HG03139 (cell line): ENCODE results near the gene NAALADL2.

Experiments
- ATAC-seq: cut with Tn5 transposase; IDR thresholded peaks from one replicate; pipeline ENCODE4 v1.9.1; 2021; ENCODE audit not compliant: unreplicated experiment

Gene NAALADL2

GRCh38 chr3:175193815-175194518 is 334.8 kb downstream of the NAALADL2 start:
- ATAC-seq, result no peak

GRCh38 chr3:175198991-175199783 is 340.1 kb downstream of the NAALADL2 start:
- ATAC-seq, result no peak

- ATAC-seq, result no peak
These were observed 340.8 kb downstream of the NAALADL2 start for GRCh38 chr3:175199961-175200360.

GRCh38 chr3:175200391-175201095 is 341.4 kb downstream of the NAALADL2 start:
- ATAC-seq, result no peak

GRCh38 chr3:175207361-175207760 is 348.2 kb downstream of the NAALADL2 start:
- no peak for ATAC-seq

- no peak for ATAC-seq
These were observed 349.2 kb downstream of the NAALADL2 start for GRCh38 chr3:175208326-175208725.

GRCh38 chr3:175211466-175211865 is 352.3 kb downstream of the NAALADL2 start:
- ATAC-seq, result no peak

- ATAC-seq, result no peak
These were observed 353.8 kb downstream of the NAALADL2 start for GRCh38 chr3:175212896-175213295.

- ATAC-seq, result no peak
These were observed 355.1 kb downstream of the NAALADL2 start for GRCh38 chr3:175214216-175214615.

GRCh38 chr3:175215833-175216232 is 356.7 kb downstream of the NAALADL2 start:
- ATAC-seq, result no peak

- no peak for ATAC-seq
These were observed 363.2 kb downstream of the NAALADL2 start for GRCh38 chr3:175222356-175222755.

GRCh38 chr3:175224051-175224450 is 364.9 kb downstream of the NAALADL2 start:
- no peak for ATAC-seq

GRCh38 chr3:175226444-175226843 is 367.3 kb downstream of the NAALADL2 start:
- no peak for ATAC-seq

GRCh38 chr3:175227126-175227525 is 368.0 kb downstream of the NAALADL2 start:
- ATAC-seq, result no peak

GRCh38 chr3:175233957-175234940 is 375.1 kb downstream of the NAALADL2 start:
- no peak for ATAC-seq

- no peak for ATAC-seq
These were observed 379.7 kb downstream of the NAALADL2 start for GRCh38 chr3:175238801-175239200.

- no peak for ATAC-seq
These were observed 381.8 kb downstream of the NAALADL2 start for GRCh38 chr3:175240921-175241320.

- no peak for ATAC-seq
These were observed 383.1 kb downstream of the NAALADL2 start for GRCh38 chr3:175242243-175242642.

- no peak for ATAC-seq
These were observed 387.1 kb downstream of the NAALADL2 start for GRCh38 chr3:175246234-175246633.

- no peak for ATAC-seq
These were observed 387.6 kb downstream of the NAALADL2 start for GRCh38 chr3:175246766-175247165.

GRCh38 chr3:175247629-175248028 is 388.5 kb downstream of the NAALADL2 start:
- no peak for ATAC-seq
